GF-D8 (cell line): ENCODE results near the gene NR6A1.
"Not testable (repeated sequence)": the region's sequence is repeated elsewhere in the genome, so short reads cannot be mapped to it uniquely, and the experiment has no call there.

Experiments
- DNase-seq: peaks from one replicate; lab custom pipeline; 2025; lab: John Stamatoyannopoulos, UW

The NR6A1 gene

GRCh38 chr9:124615840-124616239, 155.3 kb downstream of the NR6A1 start:
- DNase-seq, result not testable (repeated sequence)

DNA sequence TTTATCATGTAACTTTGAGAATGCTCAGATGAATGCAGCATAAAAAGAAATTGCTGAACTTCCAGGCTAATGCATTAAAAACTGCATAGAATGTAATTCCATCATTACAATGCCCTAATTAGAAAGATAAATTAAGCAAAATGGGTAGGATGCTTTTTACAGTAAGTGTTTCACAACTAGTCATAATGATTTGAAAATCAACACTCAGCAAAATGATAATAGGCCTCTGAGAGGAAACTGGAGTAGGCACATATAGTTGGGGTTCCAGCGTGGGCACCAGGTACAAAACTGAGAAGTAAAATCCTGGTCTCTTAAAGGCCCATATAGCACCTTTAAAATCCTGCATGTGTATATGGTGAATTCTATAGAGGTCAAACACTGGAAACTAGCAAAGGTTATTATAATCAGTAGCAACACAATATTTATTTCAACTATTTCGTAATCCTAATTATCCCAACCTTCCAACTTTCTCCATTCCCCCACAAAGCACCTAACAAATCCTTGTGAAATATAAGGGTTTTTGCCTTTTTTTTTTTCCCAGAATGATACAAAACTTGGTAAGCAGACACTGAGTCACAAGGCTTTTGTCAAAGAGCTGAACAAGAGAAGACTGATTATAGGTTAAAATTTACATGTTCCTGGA, 155.9 kb downstream of the NR6A1 start:
- DNase-seq, result no peak

DNA sequence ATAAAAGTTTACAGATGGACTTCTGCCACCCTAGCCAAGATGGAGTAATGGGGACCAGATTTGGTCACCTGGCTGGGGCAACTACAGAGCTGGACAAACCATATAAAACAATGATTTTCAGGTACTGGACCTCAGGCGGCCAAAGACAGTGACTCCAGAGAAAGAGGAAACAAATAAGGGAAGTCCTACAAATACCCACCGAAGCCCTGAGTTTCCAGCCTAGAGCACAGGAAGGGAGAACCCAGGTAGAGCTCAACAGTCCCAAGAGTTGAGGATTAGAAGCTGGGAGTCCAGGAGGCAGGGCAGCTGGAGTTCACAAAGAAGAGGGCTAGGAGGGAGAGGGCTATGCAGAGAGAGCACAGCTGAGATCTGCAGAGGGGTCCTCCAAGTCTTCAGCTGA, 157.3 kb downstream of the NR6A1 start:
- no peak for DNase-seq

DNA sequence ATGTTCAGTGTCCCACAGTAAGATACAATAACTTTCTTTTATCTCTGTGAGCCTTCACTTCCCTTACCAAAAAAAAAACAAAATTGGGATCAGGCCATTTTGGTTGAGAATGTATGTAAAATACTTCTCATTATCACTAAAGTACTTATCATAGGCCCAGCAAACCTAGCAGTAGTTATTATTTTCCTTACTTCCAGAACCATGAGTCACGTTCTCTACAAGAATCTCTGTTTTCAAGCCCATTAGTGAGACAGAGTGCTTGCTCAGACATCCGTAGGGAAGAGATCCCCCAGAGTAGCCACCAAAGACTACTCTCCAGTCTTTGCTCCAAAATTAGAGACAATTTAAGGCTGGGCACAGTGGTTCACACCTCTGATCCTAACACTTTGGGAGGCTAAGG, 160.0 kb downstream of the NR6A1 start:
- no peak for DNase-seq

- DNase-seq, result no peak
These were observed 165.1 kb downstream of the NR6A1 start for GRCh38 chr9:124606027-124606426.

- no peak for DNase-seq
These were observed 165.9 kb downstream of the NR6A1 start for GRCh38 chr9:124605258-124605657.

DNA sequence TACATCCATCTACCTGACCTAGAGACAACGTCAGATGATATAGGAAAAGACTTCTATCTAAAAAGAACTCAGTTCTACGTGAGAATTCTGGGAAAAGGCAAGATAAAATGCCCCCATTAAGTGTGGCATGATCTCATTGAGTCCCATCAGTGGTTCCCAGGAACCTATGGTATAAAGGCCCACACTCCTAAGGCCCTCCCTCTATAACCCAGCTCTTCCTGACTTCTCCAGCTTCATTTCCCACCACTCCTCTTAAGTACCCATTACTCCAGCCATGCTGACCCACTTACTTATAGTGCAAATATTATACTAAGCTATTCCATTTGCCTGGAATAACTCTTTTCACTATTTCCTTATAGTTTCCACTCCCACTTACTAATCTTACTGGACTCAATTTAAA, 168.5 kb downstream of the NR6A1 start:
- no peak for DNase-seq

GRCh38 chr9:124602204-124602603, 168.9 kb downstream of the NR6A1 start:
- DNase-seq, result no peak

GRCh38 chr9:124600407-124600806, 170.7 kb downstream of the NR6A1 start:
- no peak for DNase-seq

DNA sequence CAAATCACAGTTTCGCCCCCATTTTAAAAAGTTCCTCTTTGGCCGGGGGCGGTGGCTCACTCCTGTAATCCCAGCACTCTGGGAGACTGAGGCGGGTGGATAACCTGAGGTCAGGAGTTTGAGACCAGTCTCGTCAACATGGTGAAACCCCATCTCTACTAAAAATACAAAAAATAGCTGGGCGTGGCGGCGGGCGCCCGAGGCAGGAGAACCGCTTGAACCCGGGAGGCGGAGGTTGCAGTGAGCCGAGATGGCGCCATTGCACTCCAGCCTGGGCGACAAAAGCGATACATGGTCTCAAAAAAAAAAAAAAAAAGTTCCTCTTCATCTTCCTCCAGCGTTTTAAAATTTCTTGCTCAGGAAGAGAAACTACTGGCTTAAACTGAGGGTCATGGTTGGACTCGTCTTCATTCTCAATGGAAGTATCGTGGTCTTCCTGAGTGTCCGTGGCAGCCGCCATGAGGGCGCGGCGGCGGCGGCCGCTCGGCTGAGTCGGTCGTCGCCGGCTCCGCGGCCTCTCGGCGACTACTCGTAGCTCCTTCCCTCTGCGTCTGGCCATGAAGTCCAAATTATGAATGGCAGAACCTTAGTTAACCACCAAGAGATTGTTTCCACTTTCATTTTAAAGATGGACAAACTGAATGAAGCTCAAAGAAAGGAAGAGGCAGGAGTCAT, 171.9 kb downstream of the NR6A1 start:
- no peak for DNase-seq

- no peak for DNase-seq
These were observed 173.1 kb downstream of the NR6A1 start for GRCh38 chr9:124598048-124598447.

- no peak for DNase-seq
These were observed 174.8 kb downstream of the NR6A1 start for GRCh38 chr9:124596172-124596839.

DNA sequence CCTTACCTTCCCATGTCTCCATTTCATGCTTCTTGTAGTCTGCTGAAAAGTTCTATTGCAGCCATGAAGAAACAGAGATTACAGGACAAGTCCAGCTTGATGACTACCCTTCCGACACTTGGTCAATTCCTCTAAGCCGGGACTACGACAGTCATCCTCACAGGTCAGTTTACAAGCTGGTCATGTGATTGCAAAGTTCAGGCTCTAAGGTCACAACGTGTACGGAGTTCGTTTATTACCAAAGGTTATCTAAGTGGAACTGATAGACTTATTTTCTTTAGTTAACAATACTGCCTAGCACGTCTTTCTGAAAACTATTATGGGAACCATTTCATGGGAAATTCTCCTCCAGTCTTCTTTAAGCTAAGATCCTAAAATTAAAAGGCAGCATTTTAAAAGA, 175.4 kb downstream of the NR6A1 start:
- DNase-seq, result no peak

- no peak for DNase-seq
These were observed 176.4 kb downstream of the NR6A1 start for GRCh38 chr9:124594673-124595072.

DNA sequence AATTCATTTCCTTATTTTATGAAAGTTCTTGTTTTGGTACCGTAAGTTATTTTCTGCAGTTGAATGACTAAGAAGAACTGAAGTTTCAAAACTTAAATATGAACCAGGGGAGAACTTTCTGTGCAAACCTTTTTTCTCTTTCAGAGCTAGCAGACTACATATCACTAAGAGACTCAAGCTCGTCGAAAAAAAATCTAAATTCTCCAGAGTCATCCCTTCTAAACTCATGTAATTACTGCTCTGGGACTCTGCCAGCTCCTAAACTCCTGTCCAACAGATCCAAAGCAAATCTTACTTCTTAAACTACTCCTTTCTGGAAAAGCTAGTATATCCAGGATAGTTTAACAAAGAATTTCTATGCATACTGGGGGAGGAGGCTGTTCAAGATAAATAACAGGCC, 176.9 kb downstream of the NR6A1 start:
- no peak for DNase-seq

- no peak for DNase-seq
These were observed 177.5 kb downstream of the NR6A1 start for GRCh38 chr9:124593651-124594058.

DNA sequence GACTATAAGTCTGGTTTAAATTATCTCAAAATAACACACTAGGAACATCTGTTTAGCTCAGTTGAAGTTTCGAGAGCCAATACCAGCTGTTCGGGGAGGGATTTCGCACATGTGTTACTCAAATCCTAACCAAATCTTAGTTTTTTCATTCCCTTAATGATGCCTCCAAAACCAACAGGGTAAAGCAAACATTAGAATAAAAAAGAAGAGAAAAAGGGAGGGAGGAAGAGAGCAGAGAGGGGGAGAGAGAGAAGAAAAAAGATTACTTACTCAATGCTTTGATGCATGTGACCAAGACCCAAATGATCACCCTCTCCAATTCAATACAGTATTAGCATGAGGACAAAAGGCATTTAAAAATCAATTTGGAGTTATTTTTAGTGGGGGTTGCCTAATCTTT, 177.9 kb downstream of the NR6A1 start:
- no peak for DNase-seq

DNA sequence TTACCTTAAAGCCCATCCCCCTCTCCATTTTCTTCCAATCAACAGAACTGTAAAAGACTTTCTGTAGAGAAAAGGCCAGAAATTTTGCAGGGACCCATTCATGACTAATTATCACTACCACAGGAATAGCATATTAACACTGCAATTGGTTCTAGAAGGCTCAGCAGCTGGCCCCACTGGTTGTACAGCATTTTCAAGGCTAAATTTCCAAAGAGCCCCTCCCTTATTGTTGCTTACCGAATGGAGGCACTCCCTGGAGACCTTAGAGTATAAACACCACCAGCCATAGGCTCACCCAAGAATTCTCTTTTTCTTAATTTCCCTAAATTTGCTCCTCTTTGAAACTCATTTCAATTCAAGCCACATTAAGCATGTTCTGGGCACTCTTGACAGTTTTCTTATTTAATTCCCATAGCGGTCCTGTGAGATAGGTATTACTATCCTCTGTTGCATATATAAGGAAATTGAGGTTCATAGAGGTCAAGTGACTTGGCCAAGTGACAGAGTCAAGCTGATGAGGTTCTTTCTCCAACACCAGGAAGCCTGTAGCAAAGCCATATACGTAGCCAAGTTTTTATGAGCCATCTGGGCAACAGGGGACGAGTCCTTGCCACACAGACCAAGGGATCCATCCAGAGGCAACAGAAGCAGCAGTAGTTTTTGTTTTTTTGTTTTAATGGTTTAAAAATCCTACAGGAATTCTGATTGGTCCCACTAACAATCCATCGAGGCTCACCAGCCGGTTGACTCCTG, 180.0 kb downstream of the NR6A1 start:
- no peak for DNase-seq

DNA sequence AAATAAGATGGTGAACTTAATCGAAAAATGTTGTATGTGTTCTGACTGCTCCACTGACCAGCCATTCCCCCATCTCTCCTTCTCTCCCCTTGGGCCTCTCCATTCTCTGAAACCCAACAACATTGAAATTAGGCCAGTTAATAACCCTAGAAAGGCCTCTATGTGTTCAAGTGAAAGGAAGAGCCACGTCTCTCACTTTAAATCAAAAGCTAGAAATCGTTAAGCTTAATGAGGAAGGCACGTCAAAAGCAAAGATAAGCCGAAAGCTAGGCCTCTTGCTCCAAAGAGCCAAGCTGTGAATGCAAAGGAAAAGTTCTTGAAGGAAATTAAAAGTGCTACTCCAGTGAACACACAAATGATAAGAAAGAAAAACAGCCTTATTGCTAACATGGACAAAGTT, 186.5 kb downstream of the NR6A1 start:
- no peak for DNase-seq

DNA sequence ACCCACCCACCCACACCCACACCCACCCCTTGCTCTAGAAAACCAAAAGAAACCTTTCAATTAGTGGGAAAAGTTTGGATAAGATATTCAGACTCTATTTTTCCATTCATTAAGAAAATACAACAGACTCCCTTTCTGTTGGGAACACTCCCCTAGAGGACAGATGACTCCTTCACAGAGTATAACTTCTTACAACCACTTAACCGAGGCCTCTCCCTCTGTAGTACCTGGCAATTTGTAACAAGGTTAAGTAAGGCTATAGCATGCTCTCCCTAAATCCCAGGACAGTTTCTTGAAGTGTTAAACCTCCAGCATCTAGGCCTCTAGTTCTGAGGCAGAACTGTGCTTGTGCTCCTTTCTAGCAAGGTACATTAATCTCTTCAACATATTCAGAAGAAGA, 188.0 kb downstream of the NR6A1 start:
- no peak for DNase-seq

GRCh38 chr9:124580186-124580585, 190.9 kb downstream of the NR6A1 start:
- no peak for DNase-seq

DNA sequence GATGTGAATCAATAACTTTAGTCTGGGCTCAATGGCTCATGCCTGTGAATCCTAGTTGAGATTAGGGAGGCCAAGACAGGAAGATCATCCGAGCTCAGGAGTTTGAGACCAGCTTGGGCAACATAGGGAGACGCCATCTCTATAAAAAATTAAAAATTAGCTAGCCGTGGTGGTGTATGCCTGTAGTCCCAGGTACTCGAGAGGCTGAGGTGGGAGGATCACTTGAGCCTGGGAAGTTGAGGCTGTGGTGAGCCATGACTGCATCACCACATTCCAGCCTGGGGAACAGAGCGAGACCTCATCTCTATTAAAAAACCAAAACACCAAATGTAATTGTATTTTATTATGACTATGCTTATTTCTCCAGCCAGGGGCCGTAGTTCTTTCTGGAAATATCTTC, 194.4 kb downstream of the NR6A1 start:
- no peak for DNase-seq
